ENCODE results near the gene MGAT4A.
"Not testable (repeated sequence)": the region's sequence is repeated elsewhere in the genome, so short reads cannot be mapped to it uniquely, and the experiment has no call there.

MGAT4A gene

DNA sequence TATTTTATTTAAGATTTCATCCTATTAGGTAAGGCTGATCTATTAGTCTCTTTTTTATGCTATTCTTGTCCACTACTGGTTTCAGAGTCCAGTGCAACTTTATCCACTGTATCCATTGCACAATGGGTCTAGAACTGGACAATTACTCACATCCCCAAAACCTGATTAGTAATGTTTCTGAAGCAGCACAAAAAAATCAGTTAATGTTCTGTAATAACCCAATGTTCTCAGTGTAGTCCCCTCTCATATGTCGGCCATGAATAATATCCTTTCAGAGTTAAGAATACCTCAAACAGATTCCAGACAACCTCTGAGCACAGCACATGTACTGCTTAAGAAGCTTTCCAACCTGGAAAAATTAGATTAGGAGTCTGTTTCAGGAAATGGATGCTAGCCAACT lies 29.7 kb downstream of the MGAT4A start:
- peak; percentile 6 to 8 for DNase-seq

DNA sequence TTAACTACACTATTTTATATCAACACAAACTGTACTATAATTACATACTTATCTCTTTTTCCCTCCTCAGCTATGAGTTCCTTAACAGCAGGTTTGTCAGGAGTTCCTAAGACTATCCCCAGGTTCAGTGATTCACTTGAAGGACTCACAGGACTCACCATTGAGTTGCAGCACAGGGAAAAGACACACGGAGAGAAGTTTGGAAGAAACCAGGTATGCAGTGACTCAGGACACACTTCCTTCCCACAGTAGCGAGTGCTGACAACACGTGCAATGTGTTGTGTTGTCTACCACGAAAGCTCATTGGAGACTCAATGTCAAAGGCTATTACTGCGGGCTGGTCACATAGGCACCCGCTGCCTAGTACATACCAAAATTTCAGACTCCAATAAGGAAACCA lies 32.0 kb downstream of the MGAT4A start:
- DNase-seq, result no peak

DNA sequence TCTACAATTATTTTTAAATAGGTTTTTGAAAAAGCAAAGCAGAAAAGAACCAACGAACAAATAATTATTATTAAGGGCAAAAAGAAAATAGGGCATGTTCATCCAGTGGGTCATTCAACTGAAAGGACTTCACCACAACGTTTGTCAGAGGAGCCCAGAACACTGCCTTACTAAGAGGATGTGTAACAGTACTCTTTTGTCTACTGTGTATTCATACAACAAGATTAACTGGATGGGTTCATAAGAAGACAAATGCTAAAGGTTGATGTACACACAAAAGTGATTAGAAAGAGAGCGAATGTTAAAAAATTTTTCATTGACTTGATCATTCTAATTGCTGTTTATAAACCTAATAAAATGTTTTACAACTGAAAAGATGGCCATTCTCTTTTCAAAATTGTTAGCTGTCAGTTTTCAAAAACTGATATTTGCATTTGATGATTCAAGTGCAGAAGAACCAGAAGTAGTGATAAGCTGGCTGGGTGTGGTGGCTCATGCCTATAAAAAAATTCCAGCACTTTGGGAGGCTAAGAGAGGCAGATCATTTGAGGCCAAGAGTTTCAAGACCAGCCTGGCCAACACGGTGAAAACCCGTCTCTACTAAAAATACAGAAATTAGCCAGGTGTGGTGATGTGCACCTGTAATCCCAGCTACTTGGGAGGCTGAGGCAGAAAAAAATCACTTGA lies 33.1 kb downstream of the MGAT4A start:
- DNase-seq, result no peak

DNA sequence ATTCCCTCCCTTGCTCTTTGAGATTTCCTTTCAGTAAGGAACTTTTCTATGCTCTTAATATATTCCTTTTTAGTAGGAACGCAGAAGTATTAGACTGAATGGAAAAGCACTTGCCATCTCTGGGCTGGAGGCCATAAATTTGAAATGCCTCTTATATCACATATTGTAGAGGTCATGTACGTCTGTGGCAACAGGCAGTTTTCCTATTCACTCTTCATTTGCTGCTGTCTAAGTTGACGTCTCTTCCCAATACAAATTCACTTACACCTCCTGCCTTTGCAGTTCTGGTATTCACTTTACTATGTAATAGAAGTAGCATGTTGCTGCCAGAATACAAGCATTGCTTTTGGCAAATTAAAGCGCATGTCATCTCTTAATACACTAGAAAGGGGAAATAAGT lies 34.7 kb downstream of the MGAT4A start:
- no peak for DNase-seq

DNA sequence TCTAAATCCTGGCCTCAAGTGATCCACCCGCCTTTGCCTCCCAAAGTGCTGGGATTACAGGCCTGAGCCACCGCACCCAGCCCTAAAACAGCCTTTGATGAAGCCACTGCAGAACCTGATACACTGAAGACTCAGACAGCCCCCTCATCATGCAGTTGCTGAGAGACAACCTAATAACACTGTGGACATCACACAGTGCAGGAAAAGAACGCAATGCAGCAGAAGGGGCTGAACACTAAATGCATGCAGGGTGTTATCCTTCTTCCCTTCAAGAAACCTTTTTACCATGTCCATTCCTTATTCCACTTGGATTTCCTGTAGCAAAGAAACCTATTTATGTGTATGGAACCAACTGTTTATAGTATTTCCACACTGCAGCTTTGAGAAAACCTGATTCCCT lies 35.7 kb downstream of the MGAT4A start:
- no peak for DNase-seq

DNA sequence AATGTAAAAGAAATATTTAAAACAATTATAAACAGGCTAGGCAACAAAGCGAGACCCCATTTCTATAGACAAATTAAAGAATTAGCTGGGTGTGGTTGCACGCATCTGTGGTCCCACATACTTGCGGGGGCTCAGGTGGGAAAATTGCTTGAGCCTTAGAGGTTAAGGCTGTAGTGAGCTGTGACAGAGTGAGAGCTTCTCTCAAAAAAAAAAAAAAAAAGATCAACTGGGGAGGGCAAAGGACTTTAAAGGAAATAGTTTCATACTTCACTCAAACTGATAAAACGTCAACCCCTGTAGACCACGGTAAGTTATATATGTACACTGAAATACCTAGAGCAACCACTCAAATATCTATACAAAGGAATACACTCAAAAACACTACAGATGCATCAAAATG lies 37.5 kb downstream of the MGAT4A start:
- no peak for DNase-seq

DNA sequence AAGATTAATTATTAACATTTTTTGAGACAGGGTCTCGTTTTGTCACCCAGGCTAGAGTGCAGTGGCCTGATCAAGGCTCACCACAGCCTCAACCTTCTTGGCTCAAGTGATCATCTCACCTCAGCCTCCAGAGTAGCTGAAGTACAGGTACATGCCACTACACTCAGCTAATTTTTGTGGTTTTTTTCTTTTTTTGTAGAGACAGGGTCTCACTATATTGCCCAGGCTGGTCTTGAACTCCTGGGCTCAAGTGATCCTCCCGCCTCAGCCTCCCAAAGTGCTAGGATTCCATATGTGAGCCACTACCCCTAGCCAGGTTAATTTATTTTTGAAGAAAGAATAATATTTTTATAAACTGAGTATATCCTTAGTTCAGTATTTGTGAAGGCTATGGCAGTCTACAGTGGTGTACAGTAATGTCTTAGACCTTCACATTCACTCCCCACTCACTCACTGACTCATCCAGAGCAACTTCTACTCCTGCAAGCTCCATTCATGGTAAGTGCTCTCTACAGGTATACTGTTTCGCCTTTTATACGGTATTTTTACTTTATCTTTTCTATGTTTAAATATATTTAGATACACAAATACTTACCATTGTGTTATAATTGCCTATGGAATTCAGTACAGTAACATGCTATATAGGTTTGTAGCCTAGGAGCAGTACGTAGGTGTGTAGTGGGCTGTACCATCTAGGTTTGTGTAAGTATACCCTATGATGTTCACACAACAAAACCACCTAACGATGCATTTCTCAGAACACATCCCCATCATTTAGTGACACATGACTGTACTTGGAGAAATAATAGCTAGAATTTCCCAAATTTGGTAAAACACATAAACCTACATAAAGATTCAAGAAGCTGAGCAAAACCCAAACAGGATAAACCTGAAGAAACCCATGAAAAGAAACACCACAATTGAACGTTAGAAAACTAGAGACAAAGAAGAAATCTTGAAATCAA lies 38.6 kb downstream of the MGAT4A start:
- no peak for DNase-seq

DNA sequence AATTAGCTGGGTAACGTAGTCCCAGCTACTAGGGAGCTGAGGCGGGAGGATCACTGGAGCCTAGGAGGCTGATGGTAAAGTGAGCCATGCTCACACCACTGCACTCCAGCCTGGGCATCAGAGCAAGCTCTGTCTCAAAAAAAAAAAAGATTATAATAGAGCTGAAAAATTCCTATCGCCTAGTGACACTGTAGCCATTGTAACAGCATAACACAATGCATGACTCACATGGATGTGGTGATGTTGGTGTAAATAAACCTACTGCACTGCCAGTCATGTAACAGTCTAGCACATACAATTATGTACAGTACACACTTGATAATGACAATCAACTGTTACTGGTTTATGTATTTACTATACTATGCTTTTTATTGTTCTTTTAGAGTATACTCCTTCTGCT lies 39.6 kb downstream of the MGAT4A start:
- no peak for DNase-seq

DNA sequence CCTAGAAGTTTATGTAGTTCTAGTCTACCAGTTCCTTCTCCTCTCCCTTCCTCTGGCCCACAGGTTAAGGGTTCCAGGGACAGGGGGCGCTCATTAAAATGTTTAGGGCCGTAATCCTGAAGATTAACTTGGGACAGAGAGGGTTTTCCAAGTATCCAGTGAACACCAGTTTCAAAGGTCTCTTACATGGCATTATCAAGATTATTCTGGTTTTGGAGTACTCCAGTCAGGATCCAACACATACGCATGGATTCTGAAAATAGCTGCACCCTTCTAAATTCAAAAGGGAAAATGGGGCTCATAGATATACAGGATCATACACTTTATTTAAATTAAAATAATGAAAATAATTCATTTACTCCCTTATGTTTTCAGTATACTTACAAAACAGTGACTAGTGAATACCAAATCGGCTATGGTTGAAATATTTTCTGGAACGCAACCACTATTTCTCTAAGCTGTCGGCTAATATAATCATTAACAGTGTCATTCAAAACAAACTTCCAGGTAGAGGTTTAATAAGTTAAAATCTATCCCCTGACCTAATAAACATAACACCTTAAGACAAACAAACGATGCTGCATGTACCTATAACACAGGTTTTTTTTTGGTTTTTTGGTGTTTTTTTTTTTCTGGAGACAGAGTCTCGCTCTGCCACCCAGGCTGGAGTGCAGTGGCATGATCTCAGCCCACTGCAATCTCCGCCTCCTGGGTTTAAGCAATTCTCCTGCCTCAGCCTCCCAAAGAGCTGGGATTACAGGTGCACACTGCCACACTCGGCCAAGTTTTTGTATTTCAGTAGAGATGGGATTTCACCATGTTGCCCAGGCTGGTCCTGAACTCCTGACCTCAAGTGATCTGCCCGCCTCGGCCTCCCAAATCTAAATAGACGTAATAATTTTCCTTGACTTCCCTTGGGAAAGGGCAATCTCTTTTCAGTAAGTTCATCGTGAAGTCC lies 44.7 kb downstream of the MGAT4A start:
- DNase-seq, result no peak

DNA sequence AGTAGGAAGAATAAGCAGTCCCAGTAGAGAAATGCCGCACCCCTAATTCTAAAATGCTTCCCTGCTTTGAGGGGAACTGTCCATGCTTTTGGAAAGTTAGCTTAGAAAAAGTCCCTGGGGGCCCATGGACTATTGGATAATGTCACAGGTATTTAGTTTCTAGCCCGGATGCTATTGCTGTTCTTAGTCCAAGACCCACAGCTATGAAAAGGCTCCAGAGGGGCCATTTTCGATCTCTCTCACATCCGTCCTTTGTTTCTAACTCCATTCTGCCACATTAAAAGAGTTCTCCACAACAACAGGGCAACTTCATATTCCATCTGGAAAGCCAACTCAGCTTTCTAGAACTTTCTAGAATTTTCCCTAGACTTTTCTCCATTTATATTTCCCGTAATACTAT lies 47.2 kb downstream of the MGAT4A start:
- no peak for DNase-seq

DNA sequence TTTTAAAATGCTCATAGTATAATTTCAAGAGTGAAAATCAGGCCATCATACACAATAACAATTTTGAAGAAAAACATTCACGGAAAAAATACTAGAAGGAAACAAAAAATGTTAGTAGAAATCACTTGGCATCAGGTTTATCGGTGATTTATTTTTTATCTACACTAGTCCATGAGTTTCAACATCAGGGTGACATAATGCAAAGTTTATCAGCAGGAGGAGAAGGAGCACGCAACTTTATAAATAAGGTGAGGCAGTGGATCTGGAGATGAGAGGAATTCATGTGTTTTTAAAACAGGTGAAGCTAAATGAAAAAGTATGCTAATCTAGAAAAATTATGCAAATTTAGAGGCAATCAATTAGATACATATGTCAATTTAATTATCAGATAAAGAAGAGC lies 54.2 kb downstream of the MGAT4A start:
- DNase-seq, result no peak

DNA sequence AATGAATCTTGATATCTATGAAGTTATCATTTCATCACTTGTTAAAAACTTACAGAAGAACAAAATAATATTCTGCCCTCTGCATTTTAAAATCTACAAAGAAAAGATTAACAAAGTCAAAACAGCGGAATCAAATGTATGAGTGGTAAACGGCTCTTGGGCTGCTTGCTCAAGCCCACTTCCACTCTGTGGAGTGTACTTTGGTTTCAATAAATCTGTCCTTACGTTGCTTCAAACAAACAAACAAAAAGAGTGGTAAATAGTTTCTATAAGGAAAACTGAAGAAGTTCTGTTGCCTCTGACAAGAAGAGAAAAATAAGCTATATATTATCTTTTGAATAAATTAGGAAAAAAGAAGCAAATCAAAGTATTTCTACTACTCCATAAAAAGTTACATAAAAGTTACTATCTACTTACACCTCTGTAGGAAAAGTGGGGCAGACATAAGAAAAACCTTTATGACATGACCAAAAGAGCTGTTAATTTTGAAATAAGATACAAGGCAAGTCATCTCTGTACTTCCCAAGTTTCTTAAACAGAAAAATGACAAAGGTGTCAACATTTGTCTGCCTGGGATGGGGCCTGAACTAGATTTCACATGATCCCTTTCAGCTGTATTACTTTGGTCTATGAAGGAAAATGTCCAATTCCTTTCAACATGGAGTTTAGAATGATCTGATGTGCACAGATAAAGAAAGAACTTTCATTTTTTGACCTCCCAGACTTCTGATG lies 56.5 kb downstream of the MGAT4A start:
- no peak for DNase-seq

DNA sequence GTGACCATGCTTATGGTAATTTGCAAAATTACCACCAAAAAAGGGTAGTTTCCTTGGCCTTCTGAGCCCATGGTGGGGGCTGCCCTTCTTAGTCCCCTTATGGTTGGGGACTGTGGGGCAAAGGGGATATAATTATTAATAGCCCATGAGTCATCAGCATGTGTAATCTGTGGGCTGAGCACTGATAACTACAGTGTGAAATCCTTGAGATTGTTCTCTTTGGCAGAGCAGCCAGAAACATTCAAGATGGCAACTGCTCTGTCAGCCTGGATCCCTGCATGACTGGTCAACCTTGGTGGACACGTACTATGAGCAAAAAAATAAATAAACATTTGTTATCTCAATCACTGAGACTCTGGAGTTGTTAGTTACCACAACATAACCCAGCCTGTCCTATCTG lies 61.3 kb downstream of the MGAT4A start:
- DNase-seq, result peak in 1 of 2 donors; percentile 37

DNA sequence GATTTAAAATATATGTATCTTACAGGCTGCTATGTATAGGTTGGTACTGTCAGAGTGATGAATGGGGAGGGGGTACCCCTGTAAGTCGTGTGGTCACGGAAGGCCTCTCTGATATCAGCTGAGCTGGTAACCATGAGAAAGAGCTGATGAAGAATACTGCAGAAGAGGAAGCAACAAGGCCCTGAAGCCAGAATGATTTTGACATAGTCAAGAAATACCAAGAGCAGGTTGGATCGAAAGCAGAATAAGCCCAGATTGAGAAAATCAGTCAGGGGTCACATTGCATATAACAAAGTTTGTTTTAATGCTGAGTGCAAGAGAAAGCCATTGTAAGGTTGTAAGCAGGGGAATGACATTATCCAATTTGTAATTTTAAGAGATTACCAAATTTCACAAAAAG lies 65.3 kb downstream of the MGAT4A start:
- peak; percentile 15 to 53 for DNase-seq

DNA sequence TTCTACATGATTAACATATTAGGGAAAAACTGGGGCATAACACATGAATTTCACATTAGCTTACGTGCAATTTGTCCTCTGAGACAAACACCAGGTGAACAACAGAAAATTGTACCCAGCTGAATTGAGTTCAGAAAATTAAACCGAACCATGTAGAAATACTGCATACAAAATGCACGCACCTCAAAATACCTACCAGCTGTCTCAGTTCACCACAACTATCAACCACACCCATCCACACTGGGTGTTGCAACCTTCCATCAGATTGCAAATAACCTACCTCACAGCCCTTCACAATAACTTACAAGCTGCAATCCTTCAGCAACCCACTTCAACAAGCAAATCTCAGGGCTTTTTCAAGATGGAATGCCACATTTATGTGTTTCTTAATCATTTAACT lies 66.6 kb downstream of the MGAT4A start:
- DNase-seq, result peak in 1 of 2 donors; percentile 27

DNA sequence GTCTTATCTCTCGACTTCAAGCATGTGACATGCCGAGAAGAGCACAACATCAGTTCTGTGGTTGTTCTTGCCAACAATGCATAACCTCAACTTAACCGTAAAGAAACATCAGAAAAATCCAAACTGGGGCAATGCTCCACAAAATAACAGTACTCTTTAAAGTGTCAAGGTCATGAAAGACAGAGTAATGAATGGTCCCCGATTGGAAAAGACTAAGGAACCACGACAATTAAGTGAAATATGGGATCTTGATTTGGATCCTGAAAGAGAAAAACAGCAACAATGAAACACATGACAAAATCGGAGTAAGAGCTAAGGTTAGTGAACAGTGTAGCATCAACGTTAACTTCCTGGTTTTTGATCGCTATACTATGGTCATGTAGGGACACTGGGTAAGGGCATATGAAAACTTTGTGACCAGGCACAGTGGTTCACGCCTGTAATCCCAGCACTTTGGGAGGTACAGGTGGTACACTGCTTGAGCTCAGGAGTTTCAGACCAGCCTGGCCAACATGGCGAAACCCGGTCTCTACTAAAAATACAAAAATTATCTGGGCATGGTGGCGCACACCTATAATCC lies 67.3 kb downstream of the MGAT4A start:
- no peak for DNase-seq

DNA sequence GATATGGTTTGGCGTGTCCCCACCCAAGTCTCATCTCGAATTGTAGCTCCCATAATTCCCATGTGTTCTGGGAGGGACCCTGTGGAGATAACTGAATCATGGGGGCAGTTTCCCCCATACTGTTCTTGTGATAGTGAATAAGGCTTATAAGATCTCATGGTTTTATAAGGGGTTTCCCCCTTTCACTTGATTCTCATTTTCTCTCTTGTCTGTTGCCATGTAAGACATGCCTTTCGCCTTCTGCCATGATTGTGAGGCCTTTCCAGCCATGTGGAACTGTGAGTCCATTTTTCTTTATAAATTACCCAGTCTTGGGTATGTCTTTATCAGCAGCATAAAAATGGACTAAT lies 71.5 kb downstream of the MGAT4A start:
- DNase-seq, result not testable (repeated sequence)

DNA sequence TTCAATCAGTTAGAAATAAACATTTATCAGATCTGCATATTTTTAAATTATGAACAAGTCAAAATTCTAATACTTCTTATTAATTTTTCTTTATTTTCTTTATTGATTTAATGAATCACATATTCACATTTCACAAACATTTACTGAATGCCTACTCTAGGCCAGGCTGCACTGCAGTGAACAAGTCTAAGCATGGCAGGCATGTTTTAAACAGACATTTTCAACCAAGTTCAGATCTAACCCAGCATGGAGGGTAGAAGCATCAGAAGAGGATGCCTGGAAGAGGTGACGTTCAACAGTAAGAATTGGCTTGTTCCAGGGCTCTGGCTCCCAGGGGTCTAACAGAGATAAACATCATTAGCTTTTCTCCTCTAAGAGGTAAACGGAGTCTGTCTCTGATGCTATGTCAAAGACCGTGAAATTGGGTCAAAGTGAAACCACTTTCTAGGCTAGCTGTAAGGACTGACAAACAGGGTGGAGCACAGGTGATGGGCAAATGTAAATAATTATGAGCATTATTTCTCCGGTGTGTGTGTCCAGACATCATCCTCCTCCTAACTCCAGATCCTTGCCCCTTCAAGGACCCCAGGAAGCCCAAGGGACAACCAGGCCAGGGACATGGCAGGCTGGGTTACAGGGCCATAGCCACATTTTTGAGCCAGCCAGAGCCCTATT lies 72.0 kb downstream of the MGAT4A start:
- no peak for DNase-seq

DNA sequence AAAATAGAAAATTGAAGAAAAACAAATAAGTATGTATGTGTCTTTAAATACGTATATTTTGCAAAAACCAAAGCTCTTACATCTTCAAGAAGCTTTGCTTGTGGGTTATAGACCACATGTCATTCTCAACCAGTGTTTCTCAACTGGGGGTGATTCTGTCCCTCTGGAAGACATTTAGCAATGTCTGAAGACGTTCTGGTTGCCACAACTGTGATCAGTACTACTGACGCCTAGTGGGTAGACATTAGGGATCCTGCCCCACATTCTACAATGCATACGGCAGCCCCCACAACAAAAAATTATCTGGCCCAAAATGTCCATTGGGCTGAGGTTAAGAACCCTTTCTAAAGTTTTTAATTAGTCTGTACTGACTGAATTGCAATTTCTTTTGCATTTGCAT lies 74.1 kb downstream of the MGAT4A start:
- DNase-seq, result peak; percentile 56 to 81

DNA sequence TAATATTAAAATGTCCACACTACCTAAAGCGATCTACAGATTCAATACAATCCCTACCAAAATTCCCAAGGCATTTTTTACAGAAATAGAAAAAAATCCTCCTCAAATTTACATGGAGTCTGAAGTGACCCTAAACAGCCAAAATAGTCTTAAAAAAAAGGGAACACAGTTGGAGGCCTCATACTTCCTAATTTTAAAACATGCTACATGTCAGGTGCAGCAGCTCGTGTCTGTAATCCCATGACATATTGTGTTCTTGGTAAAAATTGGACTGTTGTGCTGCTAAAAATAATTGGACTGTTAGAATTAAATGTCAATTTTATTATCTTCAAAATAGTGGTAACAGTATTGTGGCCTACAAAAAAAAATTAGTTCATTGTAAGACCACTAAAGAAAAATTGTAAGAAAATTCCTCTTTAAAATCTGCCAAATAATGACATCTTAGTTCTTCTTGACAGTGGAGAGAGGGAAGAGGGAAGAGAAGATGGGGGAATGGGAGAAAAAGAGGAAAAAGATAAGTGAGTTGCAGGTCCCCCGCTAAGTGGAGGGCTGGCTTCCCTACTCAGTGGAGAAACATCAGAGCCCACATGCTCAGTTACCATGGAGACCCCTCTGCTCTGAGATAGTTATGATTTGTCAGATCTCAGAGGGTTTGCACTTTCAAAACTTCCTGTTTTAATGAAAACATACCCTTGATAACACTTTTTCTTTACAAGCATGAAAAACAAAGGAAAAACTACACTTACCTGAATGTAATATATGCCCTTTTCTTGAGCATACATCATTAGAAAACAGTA lies 76.0 kb downstream of the MGAT4A start:
- peak; percentile 29 to 50 for DNase-seq

DNA sequence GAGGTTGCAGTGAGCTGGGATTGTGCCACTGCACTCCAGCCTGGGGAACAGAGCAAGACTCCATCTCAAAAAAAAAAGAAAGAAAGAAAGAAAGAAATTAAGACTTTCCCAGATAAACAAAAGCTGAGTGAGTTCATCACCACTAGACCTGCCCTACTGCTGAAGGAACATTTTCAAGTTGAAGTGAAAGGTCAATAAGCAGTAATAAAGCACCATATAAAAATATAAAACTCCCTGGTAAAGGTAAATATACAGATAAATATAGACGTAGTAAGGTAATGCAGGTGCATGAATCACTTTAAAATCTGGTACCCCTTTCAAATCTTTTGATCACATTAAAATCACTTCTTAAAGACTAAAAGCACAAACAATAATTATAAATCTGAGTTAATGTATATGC lies 79.9 kb downstream of the MGAT4A start:
- no peak for DNase-seq
